Measurements from ENCODE around the gene PARP9.
A peak's percentile ranks its signal among the peaks of the same experiment; 100 is the strongest.

Gene PARP9

DNA sequence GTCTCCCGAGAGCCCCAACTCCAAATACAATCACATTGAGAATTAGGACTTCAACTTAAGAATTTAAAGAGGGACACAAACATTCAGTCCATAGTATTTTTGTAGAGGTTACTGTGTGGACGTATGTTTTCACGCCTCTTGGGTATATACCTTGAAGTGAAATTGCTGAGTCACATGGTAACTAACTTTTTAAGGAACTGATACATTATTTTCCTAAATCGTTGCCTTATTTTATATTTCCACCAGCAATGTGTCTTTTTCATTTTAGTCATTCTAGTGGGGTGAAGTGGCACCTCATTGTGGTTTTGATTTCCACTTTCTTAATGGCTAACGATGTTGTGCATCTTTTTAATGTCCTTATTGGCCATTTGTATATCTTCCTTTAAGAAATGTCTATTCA, 25.2 kb upstream of the PARP9 start:
- no peak overlapping the region for H3K9ac ChIP-seq (ENCODE audit: low read depth, low read length)
- no peak overlapping the region for H3K27ac ChIP-seq (ENCODE audit: low read length)
- no peaks in the 10 kb centered on the region for H3K27me3 ChIP-seq (ENCODE audit: insufficient read depth, low read length)
- no peaks in the 10 kb centered on the region for H3K9me3 ChIP-seq (ENCODE audit: insufficient read depth, low read depth, low read length)
- H3K36me3 ChIP-seq (ENCODE audit: insufficient read depth, low read depth, low read length), result no peaks in the 10 kb centered on the region
- H3K4me3 ChIP-seq (ENCODE audit: low read length), result no peak overlapping the region
- H3K4me1 ChIP-seq (ENCODE audit: insufficient read depth, low read length), result peaks cover 5% of the 10 kb centered on the region; the same call in 1 of the 2 replicates

- no peaks in the 10 kb centered on the region for H3K27me3 ChIP-seq (ENCODE audit: insufficient read depth, low read length)
- H3K9ac ChIP-seq (ENCODE audit: low read depth, low read length), result no peak overlapping the region
- no peak overlapping the region for H3K27ac ChIP-seq (ENCODE audit: low read length)
- H3K4me1 ChIP-seq (ENCODE audit: insufficient read depth, low read length), result peaks cover 5% of the 10 kb centered on the region; the same call in 1 of the 2 replicates
- H3K9me3 ChIP-seq (ENCODE audit: insufficient read depth, low read depth, low read length), result peaks cover 2% of the 10 kb centered on the region; the same call in 1 of the 2 replicates
- H3K4me3 ChIP-seq (ENCODE audit: low read length), result no peak overlapping the region
- no peaks in the 10 kb centered on the region for H3K36me3 ChIP-seq (ENCODE audit: insufficient read depth, low read depth, low read length)
Observed at GRCh38 chr3:122587572-122587971, 23.5 kb upstream of the PARP9 start.

DNA sequence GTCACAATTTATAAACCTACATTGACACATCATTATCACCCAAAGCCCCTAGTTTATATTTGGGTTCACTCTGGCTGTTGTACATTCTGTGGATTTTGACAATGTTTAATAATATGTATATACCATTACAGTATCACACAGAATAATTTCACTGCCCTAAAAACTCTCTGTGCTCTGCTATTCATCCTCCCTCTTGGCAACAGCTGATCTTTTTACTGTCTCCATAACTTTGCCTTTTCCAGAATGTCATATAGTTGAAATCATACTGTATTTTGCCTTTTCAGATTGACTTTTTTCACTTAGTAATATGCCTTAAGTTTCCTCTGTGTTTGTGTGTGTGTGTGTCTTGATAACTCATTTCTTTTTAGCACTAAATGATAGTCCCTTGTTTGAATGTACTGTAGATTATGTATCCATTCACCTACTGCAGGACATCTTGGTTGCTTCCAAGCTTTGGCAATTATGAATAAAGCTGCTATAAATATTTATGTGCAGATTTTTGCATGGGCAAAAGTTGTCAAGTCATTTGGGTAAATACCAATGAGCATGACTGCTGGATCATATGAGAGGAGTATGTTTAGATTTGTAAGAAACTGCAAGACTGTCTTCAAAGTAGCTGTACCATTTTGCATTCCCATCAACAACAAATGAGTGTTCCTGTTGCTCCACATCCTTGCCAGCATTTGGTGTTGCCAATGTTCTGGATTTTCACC, 22.8 kb upstream of the PARP9 start:
- H3K36me3 ChIP-seq (ENCODE audit: insufficient read depth, low read depth, low read length), result no peaks in the 10 kb centered on the region
- H3K9ac ChIP-seq (ENCODE audit: low read depth, low read length), result no peak overlapping the region
- H3K27ac ChIP-seq (ENCODE audit: low read length), result no peak overlapping the region
- no peaks in the 10 kb centered on the region for H3K27me3 ChIP-seq (ENCODE audit: insufficient read depth, low read length)
- peaks cover 5% of the 10 kb centered on the region; the same call in 1 of the 2 replicates for H3K4me1 ChIP-seq (ENCODE audit: insufficient read depth, low read length)
- H3K4me3 ChIP-seq (ENCODE audit: low read length), result no peak overlapping the region
- peaks cover 9% of the 10 kb centered on the region for H3K9me3 ChIP-seq (ENCODE audit: insufficient read depth, low read depth, low read length)

DNA sequence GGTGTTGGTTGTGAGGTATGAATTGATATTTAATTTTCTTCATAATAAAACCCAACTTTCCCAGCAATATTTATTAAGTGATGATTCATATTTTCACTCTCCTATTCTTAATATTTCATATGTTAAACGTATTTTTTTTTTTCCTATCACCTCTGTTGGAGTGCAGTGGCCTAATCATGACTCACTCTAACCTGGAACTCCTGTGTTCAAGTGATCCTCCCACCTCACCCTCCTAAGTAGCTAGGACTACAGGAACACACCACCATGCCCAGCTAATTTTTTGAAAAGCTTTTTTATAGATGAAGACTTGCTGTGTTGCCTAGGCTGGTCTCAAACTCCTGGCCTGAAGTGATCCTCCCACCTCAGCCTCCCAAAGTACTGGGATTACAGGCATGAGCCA, 22.0 kb upstream of the PARP9 start:
- H3K36me3 ChIP-seq (ENCODE audit: insufficient read depth, low read depth, low read length), result no peaks in the 10 kb centered on the region

GRCh38 chr3:122582390-122582789, 18.3 kb upstream of the PARP9 start:
- H3K36me3 ChIP-seq (ENCODE audit: insufficient read depth, low read depth, low read length), result no peaks in the 10 kb centered on the region
- H3K27ac ChIP-seq (ENCODE audit: low read length), result no peak overlapping the region
- peaks cover 19% of the 10 kb centered on the region for H3K9me3 ChIP-seq (ENCODE audit: insufficient read depth, low read depth, low read length)
- H3K4me1 ChIP-seq (ENCODE audit: insufficient read depth, low read length), result no peaks in the 10 kb centered on the region
- no peak overlapping the region for H3K9ac ChIP-seq (ENCODE audit: low read depth, low read length)
- H3K27me3 ChIP-seq (ENCODE audit: insufficient read depth, low read length), result peaks cover 14% of the 10 kb centered on the region
- no peak overlapping the region for H3K4me3 ChIP-seq (ENCODE audit: low read length)

More for the DNA sequence above, 22.0 kb upstream of the PARP9 start:
- Histone ChIP-seq H3K4me3 (ENCODE audit: low read length) (no peak overlapping the region), H3K9ac (ENCODE audit: low read depth, low read length) (no peak overlapping the region), H3K27me3 (ENCODE audit: insufficient read depth, low read length) (no peaks in the 10 kb centered on the region), H3K4me1 (ENCODE audit: insufficient read depth, low read length) (peaks cover 5% of the 10 kb centered on the region; the same call in 1 of the 2 replicates), H3K27ac (ENCODE audit: low read length) (no peak overlapping the region), H3K9me3 (ENCODE audit: insufficient read depth, low read depth, low read length) (peaks cover 17% of the 10 kb centered on the region)

- Histone ChIP-seq H3K27ac (ENCODE audit: low read length) (no peak overlapping the region), H3K27me3 (ENCODE audit: insufficient read depth, low read length) (peaks cover 22% of the 10 kb centered on the region), H3K36me3 (ENCODE audit: insufficient read depth, low read depth, low read length) (no peaks in the 10 kb centered on the region), H3K4me1 (ENCODE audit: insufficient read depth, low read length) (no peaks in the 10 kb centered on the region), H3K9me3 (ENCODE audit: insufficient read depth, low read depth, low read length) (peaks cover 19% of the 10 kb centered on the region), H3K9ac (ENCODE audit: low read depth, low read length) (no peak overlapping the region), H3K4me3 (ENCODE audit: low read length) (no peak overlapping the region)
Observed at GRCh38 chr3:122581622-122582021, 17.5 kb upstream of the PARP9 start.

- Histone ChIP-seq H3K27ac (ENCODE audit: low read length) (no peak overlapping the region), H3K36me3 (ENCODE audit: insufficient read depth, low read depth, low read length) (no peaks in the 10 kb centered on the region), H3K27me3 (ENCODE audit: insufficient read depth, low read length) (peaks cover 26% of the 10 kb centered on the region), H3K9ac (ENCODE audit: low read depth, low read length) (no peak overlapping the region), H3K4me1 (ENCODE audit: insufficient read depth, low read length) (peaks cover 3% of the 10 kb centered on the region; the same call in 1 of the 2 replicates), H3K9me3 (ENCODE audit: insufficient read depth, low read depth, low read length) (peaks cover 19% of the 10 kb centered on the region), H3K4me3 (ENCODE audit: low read length) (no peak overlapping the region)
Observed at GRCh38 chr3:122580470-122580869, 16.4 kb upstream of the PARP9 start.

GRCh38 chr3:122578069-122578740, 14.1 kb upstream of the PARP9 start:
- H3K27ac ChIP-seq (ENCODE audit: low read length), result no peak overlapping the region
- peak overlapping the region; percentile 64; the same call in 1 of the 2 replicates for H3K4me3 ChIP-seq (ENCODE audit: low read length)
- H3K9ac ChIP-seq (ENCODE audit: low read depth, low read length), result peak overlapping the region; percentile 22; the same call in 1 of the 2 replicates

DNA sequence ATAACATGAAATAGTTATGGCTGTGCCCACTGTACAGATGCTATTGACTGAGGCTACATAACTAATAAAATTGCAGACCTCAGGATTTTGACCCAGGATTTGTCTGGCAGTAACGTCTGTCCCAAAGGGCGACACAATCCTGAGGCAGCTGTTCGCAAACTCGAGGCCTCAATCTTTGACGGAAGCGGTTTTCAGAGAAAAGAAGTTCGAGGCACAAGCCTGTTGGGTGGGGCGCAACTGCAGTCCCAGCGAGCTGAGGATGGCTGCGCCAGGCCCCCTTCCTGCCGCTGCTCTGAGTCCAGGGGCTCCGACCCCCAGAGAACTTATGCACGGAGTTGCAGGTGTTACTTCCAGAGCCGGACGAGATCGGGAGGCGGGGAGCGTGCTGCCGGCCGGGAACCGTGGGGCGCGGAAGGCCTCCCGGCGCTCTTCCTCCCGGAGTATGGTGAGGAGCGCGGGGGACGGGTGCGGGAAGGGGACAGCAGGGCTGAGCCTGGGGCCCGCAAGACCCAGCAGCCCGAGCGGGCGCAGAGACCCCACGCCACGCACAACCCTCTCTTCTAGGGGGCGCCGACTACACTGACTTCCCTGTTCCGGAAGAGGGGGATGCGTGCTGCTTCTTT, 13.4 kb upstream of the PARP9 start, which contains the start of gene PARP15:
PARP15 (plus strand) TSS at position 242 of the 623 bp plus-strand sequence; CDS start at position 260, 18 bp downstream.
- no peaks in the 10 kb centered on the region for H3K36me3 ChIP-seq (ENCODE audit: insufficient read depth, low read depth, low read length)
- no peak within 1 kb of the TSS for H3K27ac ChIP-seq (ENCODE audit: low read length)
- peaks cover 7% of the 10 kb centered on the region; the same call in 1 of the 2 replicates for H3K4me1 ChIP-seq (ENCODE audit: insufficient read depth, low read length)

More at GRCh38 chr3:122578069-122578740, 14.1 kb upstream of the PARP9 start:
- Histone ChIP-seq H3K27me3 (ENCODE audit: insufficient read depth, low read length) (peaks cover 26% of the 10 kb centered on the region), H3K4me1 (ENCODE audit: insufficient read depth, low read length) (peaks cover 6% of the 10 kb centered on the region; the same call in 1 of the 2 replicates), H3K9me3 (ENCODE audit: insufficient read depth, low read depth, low read length) (peaks cover 19% of the 10 kb centered on the region), H3K36me3 (ENCODE audit: insufficient read depth, low read depth, low read length) (no peaks in the 10 kb centered on the region)

DNA sequence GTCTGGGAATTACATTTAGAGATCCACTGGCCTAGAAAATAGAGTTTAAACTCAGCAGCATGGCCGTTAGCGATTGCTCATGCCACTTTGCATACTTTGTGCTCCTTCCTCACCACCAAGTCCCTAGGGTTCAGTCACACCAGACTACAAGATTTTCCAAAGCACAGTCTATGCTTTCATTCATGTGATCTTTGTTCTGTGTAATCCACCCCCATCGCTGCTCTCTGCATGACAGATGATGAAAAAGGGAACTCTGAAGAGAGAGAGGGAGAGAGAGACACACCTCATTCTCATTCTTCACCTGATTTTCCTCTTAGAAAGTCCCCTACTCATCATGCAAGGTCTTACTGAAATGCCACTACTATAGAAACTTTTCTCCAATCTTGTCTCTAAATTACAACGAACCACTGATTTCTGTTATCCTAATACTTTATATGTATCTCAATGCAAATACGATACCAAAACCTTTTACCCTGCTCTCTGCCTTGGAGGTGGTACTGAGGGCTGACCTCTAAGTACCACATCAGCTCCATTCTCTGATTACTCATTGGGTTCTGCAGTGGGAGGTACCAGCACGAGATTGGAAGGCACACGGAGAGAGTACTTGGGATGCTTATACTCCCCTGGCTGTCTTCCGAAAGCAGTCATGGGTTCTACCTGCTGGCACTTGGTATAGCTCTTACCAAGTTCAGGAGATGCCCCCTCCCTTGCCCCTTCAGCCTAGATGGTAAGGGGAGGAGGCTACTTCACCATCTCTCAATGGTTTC, 12.3 kb upstream of the PARP9 start:
- H3K4me3 ChIP-seq (ENCODE audit: low read length), result no peak overlapping the region
- H3K9me3 ChIP-seq (ENCODE audit: insufficient read depth, low read depth, low read length), result peaks cover 4% of the 10 kb centered on the region
- peaks cover 26% of the 10 kb centered on the region for H3K27me3 ChIP-seq (ENCODE audit: insufficient read depth, low read length)
- no peaks in the 10 kb centered on the region for H3K36me3 ChIP-seq (ENCODE audit: insufficient read depth, low read depth, low read length)
- peaks cover 7% of the 10 kb centered on the region; the same call in 1 of the 2 replicates for H3K4me1 ChIP-seq (ENCODE audit: insufficient read depth, low read length)
- no peak overlapping the region for H3K9ac ChIP-seq (ENCODE audit: low read depth, low read length)
- H3K27ac ChIP-seq (ENCODE audit: low read length), result no peak overlapping the region

More for the DNA sequence above, 13.4 kb upstream of the PARP9 start, which contains the start of gene PARP15:
- H3K9me3 ChIP-seq (ENCODE audit: insufficient read depth, low read depth, low read length), result peaks cover 16% of the 10 kb centered on the region
- peak within 1 kb of the TSS; percentile 22; the same call in 1 of the 2 replicates for H3K9ac ChIP-seq (ENCODE audit: low read depth, low read length)
- H3K27me3 ChIP-seq (ENCODE audit: insufficient read depth, low read length), result peaks cover 26% of the 10 kb centered on the region
- H3K4me3 ChIP-seq (ENCODE audit: low read length), result peak within 1 kb of the TSS; percentile 64; the same call in 1 of the 2 replicates

GRCh38 chr3:122572940-122573412, 8.9 kb upstream of the PARP9 start:
- Histone ChIP-seq H3K9ac (ENCODE audit: low read depth, low read length) (no peak overlapping the region), H3K4me1 (ENCODE audit: insufficient read depth, low read length) (peaks cover 7% of the 10 kb centered on the region; the same call in 1 of the 2 replicates), H3K4me3 (ENCODE audit: low read length) (no peak overlapping the region), H3K9me3 (ENCODE audit: insufficient read depth, low read depth, low read length) (no peaks in the 10 kb centered on the region), H3K36me3 (ENCODE audit: insufficient read depth, low read depth, low read length) (no peaks in the 10 kb centered on the region), H3K27ac (ENCODE audit: low read length) (no peak overlapping the region), H3K27me3 (ENCODE audit: insufficient read depth, low read length) (peaks cover 17% of the 10 kb centered on the region)
